SK-N-MC (cell line): Measurements from ENCODE around the gene PIGT.

Experiments used
- EZH2 ChIP-seq: fragments of 200-600 bp; sonication (generic); IDR thresholded peaks from one replicate; pipeline ENCODE4 v1.6.1; 2017; ENCODE audit warnings: antibody characterized with exemption
- POLR2AphosphoS5 ChIP-seq: IDR thresholded peaks from 2 replicates; pipeline ENCODE4 v1.6.1; 2012; ENCODE audit warnings: mild to moderate bottlenecking, low read depth, low read length, borderline replicate concordance

DNA sequence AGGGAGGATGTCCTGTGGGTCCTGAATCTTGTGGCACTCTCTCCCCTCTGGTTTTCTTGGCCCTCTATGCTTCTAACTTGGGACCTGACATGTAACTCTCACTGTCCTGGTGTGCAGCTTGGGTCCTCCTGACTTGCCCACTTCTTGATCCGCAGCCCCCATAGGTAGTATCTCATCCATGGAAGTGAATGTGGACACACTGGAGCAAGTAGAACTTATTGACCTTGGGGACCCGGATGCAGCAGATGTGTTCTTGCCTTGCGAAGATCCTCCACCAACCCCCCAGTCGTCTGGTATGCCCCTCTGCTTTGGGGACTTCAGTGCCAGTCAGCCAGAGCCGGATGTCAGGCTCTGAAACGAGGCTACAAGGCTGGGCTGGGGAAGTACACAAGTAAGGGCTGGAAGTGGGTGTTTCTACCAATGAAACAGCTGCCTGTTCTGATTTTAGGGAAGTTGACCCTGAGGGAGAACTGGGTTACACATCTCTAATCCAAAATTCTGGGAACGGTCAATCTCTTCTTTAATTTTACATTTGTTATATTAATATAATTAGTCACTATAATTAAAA, 7.2 kb upstream of the PIGT start:
- TF ChIP-seq EZH2 (no peak), POLR2AphosphoS5 (no peak)
